GM18498 (cell line): ENCODE measurements around the gene PARL.

Source experiments
- ATAC-seq: cut with Tn5 transposase; IDR thresholded peaks from one replicate; pipeline ENCODE4 v1.9.1; 2021; ENCODE audit warnings: mild to moderate bottlenecking, moderate library complexity; ENCODE audit not compliant: unreplicated experiment

PARL gene

GRCh38 chr3:183884427-183885296 lies at the start of gene PARL:
TSS of gene PARL (minus strand) at chr3:183884880. CDS start at chr3:183884846, 34 bp downstream.
- peak; percentile 99 for ATAC-seq

- no peak for ATAC-seq
Measured at GRCh38 chr3:183933160-183933559, 48.5 kb upstream of the PARL start.

GRCh38 chr3:183931881-183932280 lies 47.2 kb upstream of the PARL start:
- no peak for ATAC-seq

- no peak for ATAC-seq
Measured at GRCh38 chr3:183930086-183930485, 45.4 kb upstream of the PARL start.

- ATAC-seq = no peak
Measured at GRCh38 chr3:183927059-183927458, 42.4 kb upstream of the PARL start.

- no peak for ATAC-seq
Measured at GRCh38 chr3:183924956-183925355, 40.3 kb upstream of the PARL start.

- no peak for ATAC-seq
Measured at GRCh38 chr3:183924543-183924942, 39.9 kb upstream of the PARL start.

GRCh38 chr3:183922421-183922820 lies 37.7 kb upstream of the PARL start:
- no peak for ATAC-seq

- no peak for ATAC-seq
Measured at GRCh38 chr3:183921096-183921495, 36.4 kb upstream of the PARL start.

- no peak for ATAC-seq
Measured at GRCh38 chr3:183920416-183920815, 35.7 kb upstream of the PARL start.

- no peak for ATAC-seq
Measured at GRCh38 chr3:183918178-183918577, 33.5 kb upstream of the PARL start.

GRCh38 chr3:183917776-183918175 lies 33.1 kb upstream of the PARL start:
- no peak for ATAC-seq

GRCh38 chr3:183914856-183915255 lies 30.2 kb upstream of the PARL start:
- ATAC-seq = no peak

- ATAC-seq = no peak
Measured at GRCh38 chr3:183913580-183913920, 28.9 kb upstream of the PARL start.

GRCh38 chr3:183912895-183913579 lies 28.4 kb upstream of the PARL start:
- no peak for ATAC-seq

GRCh38 chr3:183911763-183912506 lies 27.3 kb upstream of the PARL start:
- ATAC-seq = no peak

GRCh38 chr3:183911087-183911486 lies 26.4 kb upstream of the PARL start:
- ATAC-seq = no peak

- ATAC-seq = no peak
Measured at GRCh38 chr3:183909030-183909600, 24.4 kb upstream of the PARL start.

- ATAC-seq = no peak
Measured at GRCh38 chr3:183907911-183908331, 23.2 kb upstream of the PARL start.

- ATAC-seq = no peak
Measured at GRCh38 chr3:183907176-183907575, 22.5 kb upstream of the PARL start.

GRCh38 chr3:183906234-183906921 lies 21.7 kb upstream of the PARL start:
- ATAC-seq = no peak
